Thyroid gland (tissue), 4 donors: ENCODE measurements around the gene PIMREG. TPM values are rescaled to one million over a fixed set of nuclear protein-coding genes. Genes with fewer than 3 reads are reported as not detected.

Experiments
- DNase-seq, 2 donors: peaks; one replicate each; pipeline ENCODE4 v3.0.0-alpha.2; 2019
- H3K27ac ChIP-seq, 3 donors: fragments of 200-600 bp; sonication (generic); 1 replicate in 2 of 3; 2 replicates in 1 of 3; pipeline ENCODE4 v1.5.1; 2016 to 2019; ENCODE audit warnings: mild to moderate bottlenecking in 1 of 3, moderate library complexity in 1 of 3
- H3K27me3 ChIP-seq: fragments of 200-600 bp; sonication (generic); one replicate; pipeline ENCODE4 v1.5.1; 2019
- H3K36me3 ChIP-seq, 2 donors: fragments of 200-600 bp; sonication (generic); one replicate each; pipeline ENCODE4 v1.5.1; 2016 to 2019
- H3K4me1 ChIP-seq, 2 donors: fragments of 200-600 bp; sonication (generic); one replicate each; pipeline ENCODE4 v1.5.1; 2017 to 2019
- H3K4me3 ChIP-seq, 3 donors: fragments of 200-600 bp; sonication (generic); replicated peaks in 1 of 3; 1 replicate in 2 of 3; 2 replicates in 1 of 3; pipeline ENCODE4 v1.5.1; 2016; ENCODE audit warnings: mild to moderate bottlenecking in 1 of 3
- H3K9me3 ChIP-seq: fragments of 200-600 bp; sonication (generic); one replicate; pipeline ENCODE4 v1.5.1; 2017
- CTCF ChIP-seq, 6 experiments: fragments of 200-600 bp in 3 of 6; fragments of 450-650 bp in 3 of 6; sonication (generic) in 3 of 6; IDR thresholded peaks; one replicate each; pipeline ENCODE4 v1.5.1; 2016 to 2019; ENCODE audit warnings: antibody characterized with exemption in 6 of 6, mild to moderate bottlenecking in 2 of 6, inconsistent platforms in 1 of 6, moderate library complexity in 1 of 6
- POLR2A ChIP-seq, 2 donors: fragments of 450-650 bp; IDR thresholded peaks; one replicate each; pipeline ENCODE4 v1.6.1; 2017; ENCODE audit warnings: antibody characterized with exemption in 2 of 2, mild to moderate bottlenecking in 2 of 2, moderate library complexity in 1 of 2
- whole genome bisulfite sequencing, 2 donors: methylation state at CpG; one replicate each; pipeline ENCODE4 v1.1.5; 2017; 5-methylcytosine and 5-hydroxymethylcytosine counted together
- intact Hi-C: fragments of 100-400 bp; cut with DNase I; formaldehyde crosslinking; loops from one replicate; pipeline ENCODE4 v1.15.1; 2023
- total RNA-seq, 4 donors: library from RNA; depleted of rRNA; stranded (reverse); fragments of >200 nt; gene quantifications; one replicate each; pipeline ENCODE4 v1.2.3, GENCODE V29; 2016

Gene PIMREG
- total RNA-seq, 4 donors from 2014 or later = not detected

- TF ChIP-seq CTCF (IDR thresholded peaks at IDR 0.05) = no peak
- no peak for TF ChIP-seq POLR2A (IDR thresholded peaks at IDR 0.05)
- 57 to 75% methylated on average over 10 to 13 of the region's 13 CpGs for WGBS, 2 donors
- DNase-seq = peak in 1 of 2 donors; percentile 33
- Histone ChIP-seq H3K36me3 (no peaks in the 10 kb centered on the region), H3K4me1 (no peaks in the 10 kb centered on the region), H3K27me3 (no peaks in the 10 kb centered on the region), H3K9me3 (no peaks in the 10 kb centered on the region), H3K27ac (no peak overlapping the region), H3K4me3 (no peak overlapping the region)
- intact Hi-C loops = no loop called here
Measured at GRCh38 chr17:6487251-6488007, 43.2 kb downstream of the PIMREG start.

GRCh38 chr17:6488008-6488539 lies 43.8 kb downstream of the PIMREG start:
- Histone ChIP-seq H3K27ac (no peak overlapping the region), H3K4me1 (peaks cover 0 to 3% of the 10 kb centered on the region in 2 donors), H3K9me3 (no peaks in the 10 kb centered on the region), H3K36me3 (no peaks in the 10 kb centered on the region), H3K27me3 (no peaks in the 10 kb centered on the region), H3K4me3 (no peak overlapping the region)
- intact Hi-C loops = no loop called here
- DNase-seq = no peak
- 59 to 66% methylated on average over 6 of the region's 6 CpGs for WGBS, 2 donors
- TF ChIP-seq POLR2A (IDR thresholded peaks at IDR 0.05) (no peak), CTCF (IDR thresholded peaks at IDR 0.05) (no peak)

GRCh38 chr17:6489016-6489550 lies 44.8 kb downstream of the PIMREG start:
- DNase-seq = no peak
- no peak overlapping the region for H3K27ac ChIP-seq
- intact Hi-C loops = no loop called here
- no peak overlapping the region for H3K4me3 ChIP-seq
- H3K27me3 ChIP-seq = no peaks in the 10 kb centered on the region
- H3K4me1 ChIP-seq = peaks cover 0 to 10% of the 10 kb centered on the region in 2 donors
- no peaks in the 10 kb centered on the region for H3K36me3 ChIP-seq
- WGBS, 2 donors = 73 to 81% methylated on average over 6 of the region's 6 CpGs
- TF ChIP-seq POLR2A (IDR thresholded peaks at IDR 0.05) (no peak), CTCF (IDR thresholded peaks at IDR 0.05) (no peak)
- no peaks in the 10 kb centered on the region for H3K9me3 ChIP-seq

GRCh38 chr17:6491071-6491700 lies 46.9 kb downstream of the PIMREG start:
- no peaks in the 10 kb centered on the region for H3K27me3 ChIP-seq
- TF ChIP-seq CTCF (IDR thresholded peaks at IDR 0.05) (no peak), POLR2A (IDR thresholded peaks at IDR 0.05) (no peak)
- WGBS, 2 donors = 76 to 86% methylated on average over 7 of the region's 7 CpGs
- peaks cover 0 to 10% of the 10 kb centered on the region in 2 donors for H3K4me1 ChIP-seq
- H3K27ac ChIP-seq = no peak overlapping the region
- H3K36me3 ChIP-seq = no peaks in the 10 kb centered on the region
- H3K9me3 ChIP-seq = no peaks in the 10 kb centered on the region
- DNase-seq = no peak
- intact Hi-C loops = no loop called here
- H3K4me3 ChIP-seq = no peak overlapping the region
